K562 (cell line): Measurements from ENCODE around the gene KCNF1. TPM values are rescaled to one million over a fixed set of nuclear protein-coding genes. Genes with fewer than 3 reads are reported as not detected.

Experiments
- ATAC-seq: fragments of 200-7000 bp; cut with Tn5 transposase; 3 replicates; pipeline ENCODE4 v1.9.1; 2020; ENCODE audit warnings: moderate library complexity
- BruUV-seq: library from RNA; stranded (reverse); fragments of 400-500 nt; replicated peaks from 2 replicates; lab custom pipeline; 2021; lab: Mats Ljungman, UMichigan
- CTCF ChIA-PET: fragments of 300-600 bp; formaldehyde crosslinking; extraction: SDS; loops from one replicate; lab custom pipeline; 2021; ENCODE audit warnings: low intra/inter-chr PET ratio; lab: Yijun Ruan, JAX
- POLR2A ChIA-PET: fragments of 300-600, 350-650 bp; sonication (Branson Sonifier 250); formaldehyde crosslinking; extraction: SDS; loops from one replicate; lab custom pipeline; 2021; ENCODE audit warnings: antibody characterized with exemption, inconsistent platforms; lab: Yijun Ruan, JAX
- DNase-seq, 4 experiments: peaks; one replicate each; pipeline versions ENCODE4 v3.0.0 to v3.0.0-alpha.2; 2011 to 2018; ENCODE audit warnings: low spot score in 3 of 4, mixed read lengths in 3 of 4; ENCODE audit errors: extremely low read depth in 1 of 4
- FAIRE-seq: peaks from 2 replicates; lab custom pipeline; 2011; peaks lifted over from hg19 to GRCh38; lab: Jason Lieb, UNC
- H2AFZ ChIP-seq: 2 replicates; pipeline ENCODE4 v1.6.0; 2011; ENCODE audit warnings: low read depth, low read length, control low read depth, inconsistent platforms
- H3K27ac ChIP-seq: fragments of 200-600 bp; 3 replicates; pipeline ENCODE4 v1.8.0; 2011; ENCODE audit warnings: low read depth, mild to moderate bottlenecking, control low read depth, inconsistent platforms, low read length, moderate library complexity, mixed read lengths; ENCODE audit errors: extremely low read depth
- H3K27me3 ChIP-seq, 2 experiments: fragments of 300-600 bp in 1 of 2; 2 replicates in 1 of 2; 3 replicates in 1 of 2; pipeline versions ENCODE4 v1.6.0 to v1.8.0; 2011; ENCODE audit warnings: inconsistent platforms in 2 of 2, low read length in 2 of 2, mild to moderate bottlenecking in 1 of 2, mixed read lengths in 1 of 2, moderate library complexity in 1 of 2; ENCODE audit not compliant: control insufficient read depth in 2 of 2, insufficient read depth in 2 of 2
- H3K36me3 ChIP-seq: fragments of 300-600 bp; 3 replicates; pipeline ENCODE4 v1.8.0; 2011; ENCODE audit warnings: mild to moderate bottlenecking, low read length, inconsistent platforms; ENCODE audit not compliant: control insufficient read depth, insufficient read depth
- H3K4me1 ChIP-seq, 2 experiments: fragments of 200-600 bp in 1 of 2; replicated peaks in 1 of 2; 2 replicates in 1 of 2; 3 replicates in 1 of 2; pipeline versions ENCODE4 v1.5.1 to v1.8.0; 2011; ENCODE audit warnings: inconsistent platforms in 2 of 2, low read length in 2 of 2, mild to moderate bottlenecking in 1 of 2, mixed read lengths in 1 of 2, moderate library complexity in 1 of 2; ENCODE audit not compliant: control insufficient read depth in 2 of 2, insufficient read depth in 2 of 2
- H3K4me2 ChIP-seq: 2 replicates; pipeline ENCODE4 v1.6.1; 2011; ENCODE audit warnings: low read length, control low read depth, inconsistent platforms, mixed read lengths; ENCODE audit not compliant: insufficient read depth
- H3K4me3 ChIP-seq: fragments of 200-600 bp; sonication (generic), shearing (Covaris generic); 2 replicates; pipeline ENCODE4 v1.5.1; 2016; ENCODE audit warnings: control low read depth, inconsistent platforms
- H3K79me2 ChIP-seq: fragments of 200-600 bp; 3 replicates; pipeline ENCODE4 v1.8.0; 2011; ENCODE audit warnings: low read length, inconsistent platforms; ENCODE audit not compliant: control insufficient read depth, insufficient read depth
- H3K9ac ChIP-seq, 2 experiments: 2 replicates each; pipeline versions ENCODE4 v1.6.0 to v1.6.1; 2011; ENCODE audit warnings: low read depth in 2 of 2, low read length in 2 of 2, control low read depth in 1 of 2, inconsistent platforms in 1 of 2, mild to moderate bottlenecking in 1 of 2, mixed read lengths in 1 of 2; ENCODE audit not compliant: insufficient read depth in 1 of 2
- H3K9me1 ChIP-seq: one replicate; pipeline ENCODE4 v1.6.0; 2011; ENCODE audit warnings: inconsistent platforms, mild to moderate bottlenecking, low read length, moderate library complexity; ENCODE audit not compliant: control insufficient read depth, insufficient read depth
- H3K9me3 ChIP-seq: replicated peaks from 2 replicates; pipeline ENCODE4 v1.5.1; 2011; ENCODE audit warnings: low read depth, low read length, inconsistent platforms; ENCODE audit not compliant: control insufficient read depth, insufficient read depth
- H4K20me1 ChIP-seq: replicated peaks from 2 replicates; pipeline ENCODE4 v1.6.1; 2011; ENCODE audit warnings: low read length, inconsistent platforms, mixed read lengths; ENCODE audit not compliant: control insufficient read depth, insufficient read depth
- DPF2 ChIP-seq: fragments of 450-650 bp; IDR thresholded peaks from 2 replicates; pipeline ENCODE4 v1.6.1; 2016
- ETV1 ChIP-seq: fragments of 450-650 bp; conservative IDR thresholded peaks from 2 replicates; pipeline ENCODE4 v1.6.1; 2016; ENCODE audit warnings: missing genetic modification characterization, control low read depth, low read depth, missing compliant biosample characterization
- IFI16 ChIP-seq: fragments of 250-450 bp; sonication (Bioruptor Pico); IDR thresholded peaks from 2 replicates; pipeline ENCODE4 v2.1.2; 2022; ENCODE audit warnings: mild to moderate bottlenecking, inconsistent platforms
- L3MBTL2 ChIP-seq: fragments of 450-650 bp; IDR thresholded peaks from 2 replicates; pipeline ENCODE4 v1.6.1; 2016; ENCODE audit warnings: mild to moderate bottlenecking, moderate library complexity
- RBM25 ChIP-seq: fragments of 200-400 bp; formaldehyde crosslinking; IDR thresholded peaks from 2 replicates; pipeline ENCODE4 v1.6.1; 2018; ENCODE audit warnings: low read length, low read depth, moderate library complexity; ENCODE audit not compliant: severe bottlenecking
- RBM34 ChIP-seq: fragments of 200-400 bp; formaldehyde crosslinking; IDR thresholded peaks from 2 replicates; pipeline ENCODE4 v1.6.1; 2018; ENCODE audit warnings: low read length, borderline replicate concordance; ENCODE audit not compliant: insufficient read depth
- SNIP1 ChIP-seq: fragments of 450-650 bp; IDR thresholded peaks from 2 replicates; pipeline ENCODE4 v1.7.1; 2017; ENCODE audit warnings: low read depth, mild to moderate bottlenecking
- TBP ChIP-seq: optimal IDR thresholded peaks from 2 replicates; pipeline ENCODE3; 2011; ENCODE audit warnings: low read depth, low read length, improper control_type of control experiment
- TFAM ChIP-seq: fragments of 250-450 bp; sonication (Bioruptor Pico); conservative IDR thresholded peaks from 2 replicates; pipeline ENCODE4 v1.5.0; 2021; ENCODE audit warnings: mild to moderate bottlenecking, moderate library complexity
- USF1 ChIP-seq: sonication (generic); formaldehyde crosslinking; IDR thresholded peaks from 2 replicates; pipeline ENCODE4 v1.9.0; 2022; ENCODE audit warnings: mild to moderate bottlenecking, missing genetic modification reagents
- ZC3H8 ChIP-seq: fragments of 450-650 bp; IDR thresholded peaks from 2 replicates; pipeline ENCODE4 v1.6.1; 2017
- ZNF197 ChIP-seq: fragments of 200-800 bp; sonication (Bioruptor generic); IDR thresholded peaks from 2 replicates; pipeline ENCODE4 v1.6.1; 2016; ENCODE audit warnings: low read depth, missing genetic modification characterization, missing compliant biosample characterization
- ZNF217 ChIP-seq: sonication (generic); formaldehyde crosslinking; IDR thresholded peaks from 2 replicates; pipeline ENCODE4 v1.8.0; 2022; ENCODE audit warnings: mild to moderate bottlenecking, missing genetic modification reagents
- ZNF512 ChIP-seq: IDR thresholded peaks from 2 replicates; pipeline ENCODE4 v1.6.1; 2016; ENCODE audit warnings: missing genetic modification characterization, missing compliant biosample characterization
- ZNF740 ChIP-seq, 3 experiments: fragments of 200-800 bp in 1 of 3; sonication (Bioruptor generic) in 1 of 3; sonication (generic) in 1 of 3; formaldehyde crosslinking in 1 of 3; IDR thresholded peaks; 2 replicates each; pipeline versions ENCODE4 v1.6.1 to v1.8.0; 2016 to 2022; ENCODE audit warnings: mild to moderate bottlenecking in 2 of 3, missing compliant biosample characterization in 2 of 3, missing genetic modification characterization in 2 of 3, missing genetic modification reagents in 1 of 3
- ZNF764 ChIP-seq: fragments of 250-450 bp; sonication (Bioruptor Pico); IDR thresholded peaks from 2 replicates; pipeline ENCODE4 v1.4.0; 2020; ENCODE audit warnings: low read depth, mild to moderate bottlenecking, moderate library complexity
- WGBS: fragments of 100-300 bp; shearing (Covaris generic); methylation state at CpG from one replicate; pipeline ENCODE4 v1.1.6; 2016; ENCODE audit warnings: low coverage, mixed read lengths; ENCODE audit not compliant: insufficient coverage; ENCODE audit errors: missing lambda C conversion rate; 5-methylcytosine and 5-hydroxymethylcytosine counted together
- in situ Hi-C: fragments of 300-500 bp; cut with MboI; formaldehyde crosslinking; loops from 4 replicates; pipeline ENCODE4 v1.15.0; 2018; ENCODE audit warnings: inconsistent platforms, mixed read lengths
- intact Hi-C: fragments of 100-400 bp; cut with micrococcal nuclease; formaldehyde crosslinking; loops from 2 replicates; pipeline ENCODE4 v1.14.2; 2022
- polyA plus RNA-seq, 8 experiments: library from polyadenylated mRNA; depleted of rRNA in 4 of 8; stranded (reverse) in 5 of 8; unstranded in 3 of 8; fragments of >200 nt; fragmentation: Nextera tagmentation in 2 of 8; fragmentation: Illumina TruSeq in 1 of 8; extraction: Ambion mirVana in 2 of 8; extraction: Trizol in 1 of 8; gene quantifications; 2 replicates each; pipeline versions ENCODE4 v1.2.1 to v1.2.3, GENCODE V29; 2011 to 2014; ENCODE audit warnings: inconsistent platforms in 1 of 8, missing spikeins in 1 of 8
- total RNA-seq, 7 experiments: library from RNA; depleted of rRNA in 6 of 7; stranded (reverse); fragments of >200 nt in 6 of 7; fragmentation: Illumina TruSeq in 2 of 7; extraction: Trizol in 2 of 7; gene quantifications; 2 replicates each; pipeline versions ENCODE4 v1.2.1 to v1.2.3, GENCODE V29; 2011 to 2021; ENCODE audit warnings: low replicate concordance in 1 of 7

Gene KCNF1
- total and polyA plus RNA-seq, 9 of the 15 experiments (the other 6 are each of a cell fraction or from before 2014, with no cell fraction given) = not detected

GRCh38 chr2:10954856-10955818 lies 43.4 kb downstream of the KCNF1 start:
- WGBS = 0% methylated on average over 12 of the region's 12 CpGs
- H4K20me1 ChIP-seq = no peaks in the 10 kb centered on the region
- no peaks in the 10 kb centered on the region for H3K36me3 ChIP-seq
- intact Hi-C loops = no loop called here
- H3K27ac ChIP-seq = no peak overlapping the region
- no peak overlapping the region for H3K4me3 ChIP-seq
- peaks cover 0 to 9% of the 10 kb centered on the region in 2 experiments; a peak in 2 of 5 replicates for H3K27me3 ChIP-seq
- no peak overlapping the region for H3K4me2 ChIP-seq
- ATAC-seq (no peak), DNase-seq (no peak), FAIRE-seq (no peak)
- no peak overlapping the region for H3K9ac ChIP-seq
- in situ Hi-C loops = no loop called here
- H3K4me1 ChIP-seq = no peaks in the 10 kb centered on the region
- no TSS peak for BruUV-seq
- TF ChIP-seq TFAM (CRISPR knock-in tag) = no peak
- TF ChIP-seq USF1 (CRISPR knock-in tag) = no peak
- no peak for TF ChIP-seq ZNF512 (tag)
- TF ChIP-seq ZNF197 = no peak
- TF ChIP-seq SNIP1 = no peak
- TF ChIP-seq TBP = no peak
- TF ChIP-seq ZNF764 (CRISPR knock-in tag) = no peak
- TF ChIP-seq L3MBTL2 = no peak
- TF ChIP-seq ETV1 = no peak
- TF ChIP-seq DPF2 = no peak
- no peak for TF ChIP-seq RBM34
- no peak for TF ChIP-seq ZNF217
- TF ChIP-seq RBM25 = no peak
- TF ChIP-seq IFI16 (CRISPR knock-in tag) = no peak
- no peak for TF ChIP-seq ZC3H8
- no peak for TF ChIP-seq ZNF740 (CRISPR knock-in tag; IDR thresholded peaks at IDR 0.05)
- TF ChIP-seq ZNF740 (tag; IDR thresholded peaks at IDR 0.05) = no peak
- ChIA-PET POLR2A (no interaction called here), CTCF (no interaction called here)
- no peak overlapping the region for H2AFZ ChIP-seq
- no peaks in the 10 kb centered on the region for H3K9me1 ChIP-seq
- no peaks in the 10 kb centered on the region for H3K9me3 ChIP-seq
- no peaks in the 10 kb centered on the region for H3K79me2 ChIP-seq
